ENCODE measurements around the gene COL1A2. TPM values are rescaled to one million over a fixed set of nuclear protein-coding genes. Genes with fewer than 3 reads are reported as not detected.

Gene COL1A2
- polyA plus RNA-seq, 1 donor from 2014 or later: 2.5 TPM

- TF ChIP-seq SMC3 (conservative IDR thresholded peaks at IDR 0.05; ENCODE audit: poor library complexity) (no peak), POLR2AphosphoS5 (IDR thresholded peaks at IDR 0.05) (no peak), RAD21 (conservative IDR thresholded peaks at IDR 0.05) (no peak), REST (IDR thresholded peaks at IDR 0.05; ENCODE audit: borderline replicate concordance) (no peak), EP300 (conservative IDR thresholded peaks at IDR 0.05; ENCODE audit: poor library complexity, severe bottlenecking) (no peak), MXI1 (conservative IDR thresholded peaks at IDR 0.05; ENCODE audit: poor library complexity, severe bottlenecking) (no peak), TAF1 (IDR thresholded peaks at IDR 0.05; ENCODE audit: low read depth) (no peak), EZH2 (IDR thresholded peaks at IDR 0.05; ENCODE audit: borderline replicate concordance, insufficient read depth, low read length, poor library complexity, severe bottlenecking) (no peak)
- TF ChIP-seq, protein P1, sequence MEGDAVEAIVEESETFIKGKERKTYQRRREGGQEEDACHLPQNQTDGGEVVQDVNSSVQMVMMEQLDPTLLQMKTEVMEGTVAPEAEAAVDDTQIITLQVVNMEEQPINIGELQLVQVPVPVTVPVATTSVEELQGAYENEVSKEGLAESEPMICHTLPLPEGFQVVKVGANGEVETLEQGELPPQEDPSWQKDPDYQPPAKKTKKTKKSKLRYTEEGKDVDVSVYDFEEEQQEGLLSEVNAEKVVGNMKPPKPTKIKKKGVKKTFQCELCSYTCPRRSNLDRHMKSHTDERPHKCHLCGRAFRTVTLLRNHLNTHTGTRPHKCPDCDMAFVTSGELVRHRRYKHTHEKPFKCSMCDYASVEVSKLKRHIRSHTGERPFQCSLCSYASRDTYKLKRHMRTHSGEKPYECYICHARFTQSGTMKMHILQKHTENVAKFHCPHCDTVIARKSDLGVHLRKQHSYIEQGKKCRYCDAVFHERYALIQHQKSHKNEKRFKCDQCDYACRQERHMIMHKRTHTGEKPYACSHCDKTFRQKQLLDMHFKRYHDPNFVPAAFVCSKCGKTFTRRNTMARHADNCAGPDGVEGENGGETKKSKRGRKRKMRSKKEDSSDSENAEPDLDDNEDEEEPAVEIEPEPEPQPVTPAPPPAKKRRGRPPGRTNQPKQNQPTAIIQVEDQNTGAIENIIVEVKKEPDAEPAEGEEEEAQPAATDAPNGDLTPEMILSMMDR (IDR thresholded peaks at IDR 0.05; ENCODE audit: poor library complexity, severe bottlenecking): no peak
- no peaks in the 10 kb centered on the region for H3K9me3 ChIP-seq (ENCODE audit: low read length)
- H4K20me1 ChIP-seq (ENCODE audit: insufficient read depth): no peaks in the 10 kb centered on the region
- H3K27me3 ChIP-seq (ENCODE audit: insufficient read depth, low read depth, low read length): no peaks in the 10 kb centered on the region
- H3K4me3 ChIP-seq (ENCODE audit: low read length): no peak overlapping the region
- no peaks in the 10 kb centered on the region for H3K79me2 ChIP-seq (replicated peaks; ENCODE audit: insufficient read depth, low read length)
- peak overlapping the region; percentile 84 for H3K27ac ChIP-seq (ENCODE audit: low read length)
- no peak overlapping the region for H3K4me2 ChIP-seq (ENCODE audit: low read length)
- no peaks in the 10 kb centered on the region for H3K36me3 ChIP-seq (ENCODE audit: insufficient read depth, low read length)
- no peak overlapping the region for H2AFZ ChIP-seq (ENCODE audit: low read depth, low read length)
- H3K9me2 ChIP-seq (ENCODE audit: insufficient read depth, low read length): no peaks in the 10 kb centered on the region
- H3F3A ChIP-seq (ENCODE audit: insufficient read depth, low read length, poor library complexity, severe bottlenecking): no peaks in the 10 kb centered on the region
- no peak overlapping the region for H3K9ac ChIP-seq (ENCODE audit: low read length)
These were observed 38.5 kb downstream of the COL1A2 start for GRCh38 chr7:94433224-94433623.

DNA sequence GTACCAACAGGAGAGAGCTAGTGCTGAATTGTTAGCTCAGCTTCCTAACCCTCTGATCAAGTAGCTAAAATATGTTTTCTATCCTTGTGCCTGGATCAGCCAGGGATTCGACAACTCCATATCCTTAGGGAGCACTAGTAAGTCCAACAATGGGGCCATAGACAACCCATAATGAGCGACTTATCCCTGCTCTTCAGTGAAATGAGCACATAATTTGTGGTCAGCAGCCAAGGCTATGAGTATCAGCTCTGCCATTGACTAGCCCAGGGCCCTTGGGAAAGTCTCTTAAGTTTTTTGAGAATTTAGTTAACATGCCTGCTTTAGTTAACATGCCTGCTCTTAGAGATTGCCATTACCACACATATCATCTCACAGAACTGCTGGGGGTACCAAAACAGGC lies 39.3 kb downstream of the COL1A2 start:
- H2AFZ ChIP-seq (ENCODE audit: low read depth, low read length): no peak overlapping the region
- no peak overlapping the region for H3K4me2 ChIP-seq (ENCODE audit: low read length)
- H3K36me3 ChIP-seq (ENCODE audit: insufficient read depth, low read length): no peaks in the 10 kb centered on the region
- no peak overlapping the region for H3K4me3 ChIP-seq (ENCODE audit: low read length)
- no peaks in the 10 kb centered on the region for H3K9me2 ChIP-seq (ENCODE audit: insufficient read depth, low read length)
- no peaks in the 10 kb centered on the region for H3K9me3 ChIP-seq (ENCODE audit: low read length)
- no peak for TF ChIP-seq EZH2 (IDR thresholded peaks at IDR 0.05; ENCODE audit: borderline replicate concordance, insufficient read depth, low read length, poor library complexity, severe bottlenecking)
- no peak for TF ChIP-seq TAF1 (IDR thresholded peaks at IDR 0.05; ENCODE audit: low read depth)
- no peak for TF ChIP-seq MXI1 (conservative IDR thresholded peaks at IDR 0.05; ENCODE audit: poor library complexity, severe bottlenecking)
- no peak for TF ChIP-seq RAD21 (conservative IDR thresholded peaks at IDR 0.05)
- no peak for TF ChIP-seq EP300 (conservative IDR thresholded peaks at IDR 0.05; ENCODE audit: poor library complexity, severe bottlenecking)
- no peak for TF ChIP-seq REST (IDR thresholded peaks at IDR 0.05; ENCODE audit: borderline replicate concordance)
- no peak for TF ChIP-seq SMC3 (conservative IDR thresholded peaks at IDR 0.05; ENCODE audit: poor library complexity)
- no peaks in the 10 kb centered on the region for H3K79me2 ChIP-seq (replicated peaks; ENCODE audit: insufficient read depth, low read length)
- no peaks in the 10 kb centered on the region for H4K20me1 ChIP-seq (ENCODE audit: insufficient read depth)
- no peaks in the 10 kb centered on the region for H3K27me3 ChIP-seq (ENCODE audit: insufficient read depth, low read depth, low read length)
- no peak overlapping the region for H3K27ac ChIP-seq (ENCODE audit: low read length)
- H3K9ac ChIP-seq (ENCODE audit: low read length): no peak overlapping the region
- peaks cover 3% of the 10 kb centered on the region for H3F3A ChIP-seq (ENCODE audit: insufficient read depth, low read length, poor library complexity, severe bottlenecking)
